Loucy (cell line): Measurements from ENCODE around the gene ENTHD1.
A peak's percentile ranks its signal among the peaks of the same experiment; 100 is the strongest.

Experiments
- H2AFZ ChIP-seq: fragments of 200-600 bp; sonication (generic); 2 replicates; pipeline ENCODE4 v1.6.0; 2016; ENCODE audit warnings: antibody characterized with exemption, mild to moderate bottlenecking, low read length, moderate library complexity
- H3F3A ChIP-seq: fragments of 200-600 bp; 2 replicates; pipeline ENCODE4 v1.6.0; 2016; ENCODE audit warnings: antibody characterized with exemption, low read depth, mild to moderate bottlenecking
- H3K27me3 ChIP-seq: fragments of 200-600 bp; sonication (generic); 2 replicates; pipeline ENCODE4 v1.6.1; 2014; ENCODE audit warnings: low read length, mild to moderate bottlenecking; ENCODE audit not compliant: insufficient read depth, poor library complexity, severe bottlenecking
- H3K36me3 ChIP-seq: fragments of 200-600 bp; sonication (generic); 2 replicates; pipeline ENCODE4 v1.6.1; 2016; ENCODE audit warnings: low read length; ENCODE audit not compliant: insufficient read depth
- H3K4me1 ChIP-seq: fragments of 200-600 bp; sonication (generic); 2 replicates; pipeline ENCODE4 v1.5.1; 2014; ENCODE audit warnings: low read length, mild to moderate bottlenecking; ENCODE audit not compliant: insufficient read depth, poor library complexity, severe bottlenecking
- H3K4me2 ChIP-seq: fragments of 200-600 bp; sonication (generic); 2 replicates; pipeline ENCODE4 v1.6.0; 2014; ENCODE audit warnings: antibody characterized with exemption, low read length, low read depth, mild to moderate bottlenecking; ENCODE audit not compliant: poor library complexity, severe bottlenecking
- H3K4me3 ChIP-seq: fragments of 200-600 bp; sonication (generic); 2 replicates; pipeline ENCODE4 v1.5.1; 2014; ENCODE audit warnings: low read length, mild to moderate bottlenecking, mixed read lengths; ENCODE audit not compliant: poor library complexity, severe bottlenecking
- H3K79me2 ChIP-seq: fragments of 200-600 bp; sonication (generic); 2 replicates; pipeline ENCODE4 v1.6.1; 2014; ENCODE audit warnings: low read length; ENCODE audit not compliant: insufficient read depth
- H3K9ac ChIP-seq: fragments of 200-600 bp; sonication (generic); 2 replicates; pipeline ENCODE4 v1.6.0; 2014; ENCODE audit warnings: mild to moderate bottlenecking, low read depth, low read length, moderate library complexity; ENCODE audit not compliant: poor library complexity, severe bottlenecking
- H3K9me2 ChIP-seq: fragments of 200-600 bp; sonication (generic); replicated peaks from 2 replicates; pipeline ENCODE4 v1.6.1; 2016; ENCODE audit warnings: low read depth, low read length, mixed read lengths
- H3K9me3 ChIP-seq: fragments of 200-600 bp; sonication (generic); 2 replicates; pipeline ENCODE4 v1.6.1; 2014; ENCODE audit warnings: mild to moderate bottlenecking, antibody characterized with exemption, low read length, low read depth; ENCODE audit not compliant: insufficient read depth
- H4K20me1 ChIP-seq: fragments of 200-600 bp; sonication (generic); 2 replicates; pipeline ENCODE4 v1.6.0; 2014; ENCODE audit warnings: antibody characterized with exemption, low read length, mild to moderate bottlenecking; ENCODE audit not compliant: insufficient read depth, poor library complexity, severe bottlenecking
- CTCF ChIP-seq: fragments of 200-600 bp; sonication (generic); conservative IDR thresholded peaks from 2 replicates; pipeline ENCODE4 v1.5.1; 2014; ENCODE audit warnings: mild to moderate bottlenecking, antibody characterized with exemption, low read length
- EZH2phosphoT487 ChIP-seq: fragments of 200-600 bp; IDR thresholded peaks from 2 replicates; pipeline ENCODE4 v1.6.1; 2018; ENCODE audit warnings: antibody characterized with exemption, mild to moderate bottlenecking, moderate library complexity, borderline replicate concordance

ENTHD1 gene

GRCh38 chr22:39773503-39773902 lies 120.1 kb downstream of the ENTHD1 start:
- Histone ChIP-seq H3K9me3 (no peaks in the 10 kb centered on the region), H3K4me2 (peak overlapping the region; percentile 66), H4K20me1 (no peaks in the 10 kb centered on the region), H3K36me3 (no peaks in the 10 kb centered on the region), H2AFZ (peak overlapping the region; percentile 68), H3K9ac (peak overlapping the region; percentile 25), H3K4me3 (peak overlapping the region; percentile 36), H3K79me2 (no peaks in the 10 kb centered on the region), H3K4me1 (peaks cover 17% of the 10 kb centered on the region), H3K27me3 (no peaks in the 10 kb centered on the region), H3K9me2 (no peaks in the 10 kb centered on the region), H3F3A (no peaks in the 10 kb centered on the region)
- TF ChIP-seq EZH2phosphoT487 (no peak), CTCF (no peak)

GRCh38 chr22:39771486-39771885 lies 122.1 kb downstream of the ENTHD1 start:
- no peak for TF ChIP-seq CTCF
- TF ChIP-seq EZH2phosphoT487 = no peak

GRCh38 chr22:39765661-39766060 lies 127.9 kb downstream of the ENTHD1 start:
- no peaks in the 10 kb centered on the region for H3K9me2 ChIP-seq
- H4K20me1 ChIP-seq = no peaks in the 10 kb centered on the region
- H3K4me3 ChIP-seq = no peak overlapping the region
- no peaks in the 10 kb centered on the region for H3F3A ChIP-seq
- no peaks in the 10 kb centered on the region for H3K27me3 ChIP-seq
- H3K4me1 ChIP-seq = no peaks in the 10 kb centered on the region
- no peaks in the 10 kb centered on the region for H3K9me3 ChIP-seq
- no peaks in the 10 kb centered on the region for H3K36me3 ChIP-seq
- H3K79me2 ChIP-seq = no peaks in the 10 kb centered on the region
- TF ChIP-seq EZH2phosphoT487 (no peak), CTCF (no peak)
- H2AFZ ChIP-seq = no peak overlapping the region
- H3K4me2 ChIP-seq = no peak overlapping the region
- no peak overlapping the region for H3K9ac ChIP-seq

More at GRCh38 chr22:39771486-39771885, 122.1 kb downstream of the ENTHD1 start:
- Histone ChIP-seq H3K4me2 (no peak overlapping the region), H3K9me2 (no peaks in the 10 kb centered on the region), H3K9me3 (no peaks in the 10 kb centered on the region), H3K36me3 (no peaks in the 10 kb centered on the region), H3K27me3 (no peaks in the 10 kb centered on the region), H3K79me2 (no peaks in the 10 kb centered on the region), H3K4me3 (no peak overlapping the region), H4K20me1 (no peaks in the 10 kb centered on the region), H3K4me1 (peaks cover 17% of the 10 kb centered on the region), H2AFZ (no peak overlapping the region), H3K9ac (no peak overlapping the region), H3F3A (no peaks in the 10 kb centered on the region)
